Loucy (cell line): Measurements from ENCODE around the gene CMTM7.
A peak's percentile ranks its signal among the peaks of the same experiment; 100 is the strongest.

Source experiments
- H2AFZ ChIP-seq: fragments of 200-600 bp; sonication (generic); 2 replicates; pipeline ENCODE4 v1.6.0; 2016; ENCODE audit warnings: antibody characterized with exemption, mild to moderate bottlenecking, low read length, moderate library complexity
- H3F3A ChIP-seq: fragments of 200-600 bp; 2 replicates; pipeline ENCODE4 v1.6.0; 2016; ENCODE audit warnings: antibody characterized with exemption, low read depth, mild to moderate bottlenecking
- H3K27me3 ChIP-seq: fragments of 200-600 bp; sonication (generic); 2 replicates; pipeline ENCODE4 v1.6.1; 2014; ENCODE audit warnings: low read length, mild to moderate bottlenecking; ENCODE audit not compliant: insufficient read depth, poor library complexity, severe bottlenecking
- H3K36me3 ChIP-seq: fragments of 200-600 bp; sonication (generic); 2 replicates; pipeline ENCODE4 v1.6.1; 2016; ENCODE audit warnings: low read length; ENCODE audit not compliant: insufficient read depth
- H3K4me1 ChIP-seq: fragments of 200-600 bp; sonication (generic); 2 replicates; pipeline ENCODE4 v1.5.1; 2014; ENCODE audit warnings: low read length, mild to moderate bottlenecking; ENCODE audit not compliant: insufficient read depth, poor library complexity, severe bottlenecking
- H3K4me2 ChIP-seq: fragments of 200-600 bp; sonication (generic); 2 replicates; pipeline ENCODE4 v1.6.0; 2014; ENCODE audit warnings: antibody characterized with exemption, low read length, low read depth, mild to moderate bottlenecking; ENCODE audit not compliant: poor library complexity, severe bottlenecking
- H3K4me3 ChIP-seq: fragments of 200-600 bp; sonication (generic); 2 replicates; pipeline ENCODE4 v1.5.1; 2014; ENCODE audit warnings: low read length, mild to moderate bottlenecking, mixed read lengths; ENCODE audit not compliant: poor library complexity, severe bottlenecking
- H3K79me2 ChIP-seq: fragments of 200-600 bp; sonication (generic); 2 replicates; pipeline ENCODE4 v1.6.1; 2014; ENCODE audit warnings: low read length; ENCODE audit not compliant: insufficient read depth
- H3K9ac ChIP-seq: fragments of 200-600 bp; sonication (generic); 2 replicates; pipeline ENCODE4 v1.6.0; 2014; ENCODE audit warnings: mild to moderate bottlenecking, low read depth, low read length, moderate library complexity; ENCODE audit not compliant: poor library complexity, severe bottlenecking
- H3K9me2 ChIP-seq: fragments of 200-600 bp; sonication (generic); replicated peaks from 2 replicates; pipeline ENCODE4 v1.6.1; 2016; ENCODE audit warnings: low read depth, low read length, mixed read lengths
- H3K9me3 ChIP-seq: fragments of 200-600 bp; sonication (generic); 2 replicates; pipeline ENCODE4 v1.6.1; 2014; ENCODE audit warnings: mild to moderate bottlenecking, antibody characterized with exemption, low read length, low read depth; ENCODE audit not compliant: insufficient read depth
- H4K20me1 ChIP-seq: fragments of 200-600 bp; sonication (generic); 2 replicates; pipeline ENCODE4 v1.6.0; 2014; ENCODE audit warnings: antibody characterized with exemption, low read length, mild to moderate bottlenecking; ENCODE audit not compliant: insufficient read depth, poor library complexity, severe bottlenecking
- EZH2phosphoT487 ChIP-seq: fragments of 200-600 bp; IDR thresholded peaks from 2 replicates; pipeline ENCODE4 v1.6.1; 2018; ENCODE audit warnings: antibody characterized with exemption, mild to moderate bottlenecking, moderate library complexity, borderline replicate concordance
- TF ChIP-seq, protein P1 (sequence below): fragments of 200-600 bp; sonication (generic); conservative IDR thresholded peaks from 2 replicates; pipeline ENCODE4 v1.5.1; 2014; ENCODE audit warnings: mild to moderate bottlenecking, antibody characterized with exemption, low read length

Gene CMTM7

DNA sequence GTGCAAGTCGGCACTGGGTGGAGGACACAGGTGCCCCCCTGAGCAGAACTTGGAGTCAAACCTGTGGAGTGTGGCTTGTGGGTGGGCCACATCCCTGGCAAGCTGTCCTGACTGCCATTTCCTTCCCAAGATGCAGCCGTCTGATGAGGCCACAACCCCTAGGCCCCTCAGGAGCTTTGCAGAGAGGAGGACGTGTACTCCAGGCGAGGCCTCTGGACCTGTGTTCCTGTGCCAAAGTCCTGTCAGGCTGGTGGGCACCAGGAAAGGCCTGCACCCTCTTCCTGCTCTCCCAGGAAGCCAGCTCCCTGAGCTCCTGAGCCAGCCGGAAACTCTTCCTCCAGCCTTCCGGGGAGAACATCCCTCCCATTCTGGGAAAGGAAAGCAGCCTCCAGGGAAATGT, 62.5 kb downstream of the CMTM7 start:
- Histone ChIP-seq H3K4me1 (peaks cover 28% of the 10 kb centered on the region), H3F3A (no peaks in the 10 kb centered on the region), H3K4me3 (no peak overlapping the region), H3K27me3 (no peaks in the 10 kb centered on the region), H3K9ac (no peak overlapping the region), H3K79me2 (no peaks in the 10 kb centered on the region), H3K36me3 (peaks cover 26% of the 10 kb centered on the region; the same call in 1 of the 2 replicates), H3K9me3 (no peaks in the 10 kb centered on the region), H3K9me2 (no peaks in the 10 kb centered on the region), H3K4me2 (no peak overlapping the region), H2AFZ (no peak overlapping the region), H4K20me1 (no peaks in the 10 kb centered on the region)
- TF ChIP-seq EZH2phosphoT487, result no peak
- TF ChIP-seq, protein P1, sequence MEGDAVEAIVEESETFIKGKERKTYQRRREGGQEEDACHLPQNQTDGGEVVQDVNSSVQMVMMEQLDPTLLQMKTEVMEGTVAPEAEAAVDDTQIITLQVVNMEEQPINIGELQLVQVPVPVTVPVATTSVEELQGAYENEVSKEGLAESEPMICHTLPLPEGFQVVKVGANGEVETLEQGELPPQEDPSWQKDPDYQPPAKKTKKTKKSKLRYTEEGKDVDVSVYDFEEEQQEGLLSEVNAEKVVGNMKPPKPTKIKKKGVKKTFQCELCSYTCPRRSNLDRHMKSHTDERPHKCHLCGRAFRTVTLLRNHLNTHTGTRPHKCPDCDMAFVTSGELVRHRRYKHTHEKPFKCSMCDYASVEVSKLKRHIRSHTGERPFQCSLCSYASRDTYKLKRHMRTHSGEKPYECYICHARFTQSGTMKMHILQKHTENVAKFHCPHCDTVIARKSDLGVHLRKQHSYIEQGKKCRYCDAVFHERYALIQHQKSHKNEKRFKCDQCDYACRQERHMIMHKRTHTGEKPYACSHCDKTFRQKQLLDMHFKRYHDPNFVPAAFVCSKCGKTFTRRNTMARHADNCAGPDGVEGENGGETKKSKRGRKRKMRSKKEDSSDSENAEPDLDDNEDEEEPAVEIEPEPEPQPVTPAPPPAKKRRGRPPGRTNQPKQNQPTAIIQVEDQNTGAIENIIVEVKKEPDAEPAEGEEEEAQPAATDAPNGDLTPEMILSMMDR, result no peak

- Histone ChIP-seq H3K4me2 (no peak overlapping the region), H3K79me2 (no peaks in the 10 kb centered on the region), H3F3A (0 out of 2 replicates have a peak, but pooled peaks cover 3% of the 10 kb centered on the region), H3K9me3 (no peaks in the 10 kb centered on the region), H3K27me3 (no peaks in the 10 kb centered on the region), H3K4me3 (no peak overlapping the region), H3K9me2 (no peaks in the 10 kb centered on the region), H4K20me1 (no peaks in the 10 kb centered on the region), H2AFZ (no peak overlapping the region), H3K4me1 (peaks cover 37% of the 10 kb centered on the region), H3K36me3 (peaks cover 20% of the 10 kb centered on the region; the same call in 1 of the 2 replicates), H3K9ac (no peak overlapping the region)
- TF ChIP-seq, protein P1, result no peak
- no peak for TF ChIP-seq EZH2phosphoT487
Observed at GRCh38 chr3:32454731-32455608, 63.3 kb downstream of the CMTM7 start.

DNA sequence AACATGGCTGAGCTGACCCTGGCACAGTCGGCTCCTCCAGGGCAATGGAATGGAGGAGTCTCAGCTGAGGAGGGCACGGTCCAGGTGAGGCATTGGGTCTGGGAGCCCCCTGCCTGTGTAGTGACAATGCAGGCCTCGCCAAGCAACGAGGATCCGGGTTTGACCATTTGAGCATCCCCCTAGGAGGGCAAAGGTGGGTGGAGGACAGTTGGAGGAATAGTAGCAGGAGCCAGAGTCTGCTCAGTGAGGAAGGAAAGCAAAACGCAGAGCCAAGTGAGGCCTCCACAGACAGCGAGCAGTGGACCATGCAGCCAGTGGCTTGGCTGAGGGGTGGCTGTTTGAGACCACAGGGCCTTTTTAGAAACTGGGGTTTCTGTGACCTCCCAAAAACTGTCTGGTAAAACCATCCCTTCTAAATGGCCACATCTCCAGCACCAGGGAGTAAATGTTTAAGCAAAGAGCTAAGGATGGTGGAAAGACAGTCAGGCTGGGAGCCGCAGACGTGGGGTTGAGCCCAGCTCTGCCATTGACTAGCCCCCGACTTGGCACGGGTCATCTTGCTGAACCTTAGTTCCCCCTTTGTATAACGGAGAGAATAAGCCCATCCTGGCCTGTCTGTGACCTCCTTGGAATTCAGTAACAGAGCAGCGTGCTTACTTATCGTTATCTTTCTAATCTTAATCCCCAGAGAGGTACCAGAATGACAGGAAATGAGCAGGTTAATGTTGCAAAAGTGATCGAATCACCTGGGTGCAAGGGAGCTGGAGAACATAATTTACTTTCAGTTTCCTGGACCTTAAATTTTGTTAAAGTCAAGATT, 64.2 kb downstream of the CMTM7 start:
- Histone ChIP-seq H3K4me1 (peaks cover 45% of the 10 kb centered on the region), H3F3A (0 out of 2 replicates have a peak, but pooled peaks cover 8% of the 10 kb centered on the region), H3K27me3 (no peaks in the 10 kb centered on the region), H3K79me2 (no peaks in the 10 kb centered on the region), H2AFZ (no peak overlapping the region), H3K9me3 (no peaks in the 10 kb centered on the region), H3K9me2 (no peaks in the 10 kb centered on the region), H4K20me1 (no peaks in the 10 kb centered on the region), H3K4me3 (no peak overlapping the region), H3K9ac (peak overlapping the region; percentile 25), H3K36me3 (peaks cover 16% of the 10 kb centered on the region; the same call in 1 of the 2 replicates), H3K4me2 (no peak overlapping the region)
- TF ChIP-seq, protein P1, result no peak
- TF ChIP-seq EZH2phosphoT487, result no peak
